Measurements from ENCODE around the gene SCYGR5. TPM values are rescaled to one million over a fixed set of nuclear protein-coding genes. Genes with fewer than 3 reads are reported as not detected.

The SCYGR5 gene
- total RNA-seq, 1 donor from 2014 or later, result not detected

- Mint-ChIP-seq H3K27ac (no peak overlapping the region), H3K9me3 (ENCODE audit: low read depth) (no peaks in the 10 kb centered on the region), H3K27me3 (no peaks in the 10 kb centered on the region), H3K36me3 (ENCODE audit: insufficient read depth) (no peaks in the 10 kb centered on the region), H3K4me1 (ENCODE audit: low read depth) (peaks cover 4% of the 10 kb centered on the region), H3K4me3 (ENCODE audit: low read depth) (no peak overlapping the region)
- no peak for TF ChIP-seq CTCF (IDR thresholded peaks at IDR 0.05; ENCODE audit: unreplicated experiment)
- DNase-seq (ENCODE audit: low spot score, unreplicated experiment), result no peak
These were observed 23.9 kb upstream of the SCYGR5 start for GRCh38 chr2:227642656-227643055.

GRCh38 chr2:227643990-227644551 lies 22.5 kb upstream of the SCYGR5 start:
- Mint-ChIP-seq H3K4me1 (ENCODE audit: low read depth) (peaks cover 4% of the 10 kb centered on the region), H3K27me3 (no peaks in the 10 kb centered on the region), H3K9me3 (ENCODE audit: low read depth) (no peaks in the 10 kb centered on the region), H3K27ac (no peak overlapping the region), H3K4me3 (ENCODE audit: low read depth) (no peak overlapping the region), H3K36me3 (ENCODE audit: insufficient read depth) (no peaks in the 10 kb centered on the region)
- no peak for DNase-seq (ENCODE audit: low spot score, unreplicated experiment)
- no peak for TF ChIP-seq CTCF (IDR thresholded peaks at IDR 0.05; ENCODE audit: unreplicated experiment)

GRCh38 chr2:227653419-227653818 lies 13.2 kb upstream of the SCYGR5 start:
- no peak for DNase-seq (ENCODE audit: low spot score, unreplicated experiment)
- TF ChIP-seq CTCF (IDR thresholded peaks at IDR 0.05; ENCODE audit: unreplicated experiment), result no peak
- H3K9me3 Mint-ChIP-seq (ENCODE audit: low read depth), result no peaks in the 10 kb centered on the region
- H3K4me3 Mint-ChIP-seq (ENCODE audit: low read depth), result no peak overlapping the region
- H3K36me3 Mint-ChIP-seq (ENCODE audit: insufficient read depth), result no peaks in the 10 kb centered on the region
- peaks cover 3% of the 10 kb centered on the region for H3K4me1 Mint-ChIP-seq (ENCODE audit: low read depth)
- no peak overlapping the region for H3K27ac Mint-ChIP-seq
- no peaks in the 10 kb centered on the region for H3K27me3 Mint-ChIP-seq

GRCh38 chr2:227654426-227654825 lies 12.2 kb upstream of the SCYGR5 start:
- no peak for TF ChIP-seq CTCF (IDR thresholded peaks at IDR 0.05; ENCODE audit: unreplicated experiment)
- H3K4me3 Mint-ChIP-seq (ENCODE audit: low read depth), result no peak overlapping the region

GRCh38 chr2:227655454-227655853 lies 11.2 kb upstream of the SCYGR5 start:
- Mint-ChIP-seq H3K4me3 (ENCODE audit: low read depth) (no peak overlapping the region), H3K27me3 (no peaks in the 10 kb centered on the region), H3K4me1 (ENCODE audit: low read depth) (peaks cover 3% of the 10 kb centered on the region), H3K9me3 (ENCODE audit: low read depth) (no peaks in the 10 kb centered on the region), H3K27ac (no peak overlapping the region), H3K36me3 (ENCODE audit: insufficient read depth) (no peaks in the 10 kb centered on the region)
- no peak for DNase-seq (ENCODE audit: low spot score, unreplicated experiment)
- TF ChIP-seq CTCF (IDR thresholded peaks at IDR 0.05; ENCODE audit: unreplicated experiment), result no peak

More at GRCh38 chr2:227654426-227654825, 12.2 kb upstream of the SCYGR5 start:
- DNase-seq (ENCODE audit: low spot score, unreplicated experiment), result no peak
- peaks cover 3% of the 10 kb centered on the region for H3K4me1 Mint-ChIP-seq (ENCODE audit: low read depth)
- no peaks in the 10 kb centered on the region for H3K36me3 Mint-ChIP-seq (ENCODE audit: insufficient read depth)
- no peaks in the 10 kb centered on the region for H3K27me3 Mint-ChIP-seq
- H3K27ac Mint-ChIP-seq, result no peak overlapping the region
- no peaks in the 10 kb centered on the region for H3K9me3 Mint-ChIP-seq (ENCODE audit: low read depth)

All from progenitor cell of endocrine pancreas (in vitro differentiated cells).